Measurements from ENCODE around the gene RTKN2.

- TF ChIP-seq, protein P1, sequence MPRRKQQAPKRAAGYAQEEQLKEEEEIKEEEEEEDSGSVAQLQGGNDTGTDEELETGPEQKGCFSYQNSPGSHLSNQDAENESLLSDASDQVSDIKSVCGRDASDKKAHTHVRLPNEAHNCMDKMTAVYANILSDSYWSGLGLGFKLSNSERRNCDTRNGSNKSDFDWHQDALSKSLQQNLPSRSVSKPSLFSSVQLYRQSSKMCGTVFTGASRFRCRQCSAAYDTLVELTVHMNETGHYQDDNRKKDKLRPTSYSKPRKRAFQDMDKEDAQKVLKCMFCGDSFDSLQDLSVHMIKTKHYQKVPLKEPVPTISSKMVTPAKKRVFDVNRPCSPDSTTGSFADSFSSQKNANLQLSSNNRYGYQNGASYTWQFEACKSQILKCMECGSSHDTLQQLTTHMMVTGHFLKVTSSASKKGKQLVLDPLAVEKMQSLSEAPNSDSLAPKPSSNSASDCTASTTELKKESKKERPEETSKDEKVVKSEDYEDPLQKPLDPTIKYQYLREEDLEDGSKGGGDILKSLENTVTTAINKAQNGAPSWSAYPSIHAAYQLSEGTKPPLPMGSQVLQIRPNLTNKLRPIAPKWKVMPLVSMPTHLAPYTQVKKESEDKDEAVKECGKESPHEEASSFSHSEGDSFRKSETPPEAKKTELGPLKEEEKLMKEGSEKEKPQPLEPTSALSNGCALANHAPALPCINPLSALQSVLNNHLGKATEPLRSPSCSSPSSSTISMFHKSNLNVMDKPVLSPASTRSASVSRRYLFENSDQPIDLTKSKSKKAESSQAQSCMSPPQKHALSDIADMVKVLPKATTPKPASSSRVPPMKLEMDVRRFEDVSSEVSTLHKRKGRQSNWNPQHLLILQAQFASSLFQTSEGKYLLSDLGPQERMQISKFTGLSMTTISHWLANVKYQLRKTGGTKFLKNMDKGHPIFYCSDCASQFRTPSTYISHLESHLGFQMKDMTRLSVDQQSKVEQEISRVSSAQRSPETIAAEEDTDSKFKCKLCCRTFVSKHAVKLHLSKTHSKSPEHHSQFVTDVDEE (CRISPR knock-in tag; IDR thresholded peaks at IDR 0.05) = no peak
- TF ChIP-seq ISL1 (CRISPR knock-in tag; IDR thresholded peaks at IDR 0.05) (no peak), PATZ1 (CRISPR knock-in tag; IDR thresholded peaks at IDR 0.05; ENCODE audit: borderline replicate concordance) (no peak), RARB (CRISPR knock-in tag; IDR thresholded peaks at IDR 0.05) (no peak), TOX (CRISPR knock-in tag; IDR thresholded peaks at IDR 0.05; ENCODE audit: borderline replicate concordance) (no peak), ZNF8 (CRISPR knock-in tag; IDR thresholded peaks at IDR 0.05) (no peak)
These were observed 121.2 kb downstream of the RTKN2 start for GRCh38 chr10:62147425-62147824.
